ENCODE results near the gene PRR5L.

PRR5L gene

DNA sequence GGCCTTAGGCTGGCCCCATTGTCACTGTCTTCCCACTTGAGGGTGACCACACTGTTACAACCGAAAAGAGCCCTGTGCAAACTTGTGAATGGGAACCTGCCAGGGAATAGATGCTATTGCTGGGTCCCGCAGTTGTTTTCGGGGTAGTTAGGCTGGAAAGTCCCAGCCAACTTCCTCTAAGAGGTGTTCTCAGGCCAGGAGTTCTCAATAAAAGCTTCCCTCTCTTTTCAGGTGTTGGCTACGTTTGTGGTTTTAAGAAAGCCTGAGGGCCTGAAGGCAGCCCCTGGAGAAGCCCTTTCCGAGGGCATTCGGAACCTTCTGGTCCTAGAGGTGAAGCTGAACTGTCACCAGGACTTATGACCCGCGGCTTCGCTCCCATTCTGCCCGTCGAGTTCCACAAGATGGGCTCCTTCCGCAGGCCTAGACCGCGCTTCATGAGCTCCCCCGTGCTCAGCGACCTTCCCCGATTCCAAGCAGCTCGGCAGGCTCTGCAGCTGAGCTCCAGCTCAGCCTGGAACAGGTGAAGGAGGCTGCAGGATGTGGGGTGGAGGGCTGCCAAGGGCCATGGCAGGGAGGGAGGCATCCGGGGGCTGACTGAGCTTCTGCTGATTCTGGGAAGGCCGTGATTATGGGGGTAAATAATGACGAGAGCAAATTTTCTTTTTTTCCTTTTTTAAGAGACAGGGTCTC, 104.8 kb downstream of the PRR5L start:
- DNase-seq (ENCODE audit: low read depth) = no peak

- no peak for DNase-seq (ENCODE audit: low read depth)
Measured at GRCh38 chr11:36402568-36403170, 106.6 kb downstream of the PRR5L start.

DNA sequence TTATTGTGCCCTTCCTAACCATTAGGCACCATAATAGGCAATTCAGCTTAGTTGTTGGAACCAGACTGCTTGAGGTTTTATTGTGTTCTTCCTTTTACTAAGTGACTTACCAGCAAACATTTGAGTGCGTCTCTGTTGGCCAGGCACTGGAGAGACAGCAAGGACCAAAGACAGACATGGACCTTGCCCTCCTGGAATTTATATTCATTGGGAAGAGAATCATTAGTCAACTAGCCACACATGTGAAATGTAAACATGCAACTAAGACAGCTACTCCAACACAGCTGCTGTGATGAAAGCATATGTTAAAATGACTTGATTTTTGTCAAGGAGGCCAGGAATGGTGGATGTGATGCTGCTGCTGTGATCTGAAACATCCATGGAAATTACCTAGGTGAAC, 107.6 kb downstream of the PRR5L start:
- no peak for DNase-seq (ENCODE audit: low read depth)

- DNase-seq (ENCODE audit: low read depth) = no peak
Measured at GRCh38 chr11:36404831-36405230, 108.7 kb downstream of the PRR5L start.

GRCh38 chr11:36405585-36406367, 109.7 kb downstream of the PRR5L start:
- DNase-seq (ENCODE audit: low read depth) = no peak

DNA sequence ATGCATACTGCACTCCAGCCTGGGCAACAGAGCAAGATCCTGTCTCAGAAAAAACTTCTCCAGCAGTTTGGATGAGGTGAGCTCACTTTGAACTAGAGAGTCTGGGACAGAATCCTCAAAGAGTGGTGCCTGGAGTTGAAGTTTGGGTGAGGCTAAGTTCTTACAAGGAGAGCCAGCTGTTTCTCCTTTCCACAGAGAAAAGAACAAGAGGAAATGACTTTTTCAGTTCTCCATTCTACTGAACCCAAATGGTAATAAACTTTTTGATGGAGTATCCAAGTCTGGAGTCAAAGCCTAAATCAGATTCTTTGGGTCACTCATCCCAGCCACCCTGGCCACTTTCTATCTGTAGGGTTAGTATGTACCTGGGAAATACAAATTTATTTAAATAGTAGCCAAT, 111.3 kb downstream of the PRR5L start:
- DNase-seq (ENCODE audit: low read depth) = no peak

DNA sequence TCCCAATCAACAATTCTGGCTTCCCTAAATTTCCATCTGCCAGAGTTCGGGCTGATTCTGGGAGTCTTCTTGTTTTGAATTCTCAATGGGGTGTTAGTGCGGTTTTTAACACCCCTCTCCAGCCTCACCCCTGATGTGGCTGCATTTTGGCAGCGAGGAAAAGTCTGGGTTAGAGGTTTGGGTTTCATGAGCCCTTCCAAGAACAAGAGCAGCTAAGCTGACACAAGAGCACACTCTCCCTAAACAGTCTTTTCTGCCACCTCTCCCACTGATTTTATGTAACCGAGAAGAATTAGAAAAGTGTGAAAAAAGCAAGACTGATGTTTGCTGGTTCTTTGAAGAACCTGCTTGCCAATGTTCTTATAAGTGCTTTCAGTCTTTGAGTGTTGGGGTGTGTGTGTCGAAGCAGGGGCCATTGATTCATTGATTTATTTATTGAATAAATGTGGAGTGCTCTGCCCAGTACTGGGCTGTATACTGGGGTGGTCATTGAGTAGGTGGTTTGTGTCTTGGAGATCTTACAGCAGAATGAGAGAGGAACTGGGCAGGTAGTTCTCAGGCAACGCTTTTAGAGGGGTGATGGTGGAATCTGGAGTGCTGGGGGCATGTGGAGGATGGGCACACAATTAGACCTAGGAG, 112.5 kb downstream of the PRR5L start:
- DNase-seq (ENCODE audit: low read depth) = no peak

- no peak for DNase-seq (ENCODE audit: low read depth)
Measured at GRCh38 chr11:36409152-36409816, 113.2 kb downstream of the PRR5L start.

DNA sequence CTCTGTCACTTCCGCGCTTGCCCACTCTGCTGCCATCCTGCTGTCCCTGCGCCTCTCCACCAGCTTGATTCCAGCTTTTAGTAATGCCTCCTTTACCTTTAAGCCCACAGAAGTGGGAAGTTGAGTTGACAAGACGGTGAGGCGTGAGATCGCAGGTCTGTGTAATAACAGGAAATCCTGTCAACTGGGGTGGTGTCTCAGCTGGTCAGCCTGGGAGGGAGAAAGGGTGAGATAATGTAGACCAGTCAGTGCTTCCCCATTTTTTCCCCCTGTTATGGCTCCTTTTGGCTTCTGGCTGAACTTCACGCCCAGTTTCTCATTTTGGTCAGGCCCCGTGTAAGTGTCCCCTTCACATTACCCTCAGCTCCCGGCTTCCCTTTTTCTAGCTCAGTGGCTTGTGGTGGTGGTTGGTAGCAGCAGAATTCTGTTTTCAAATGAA, 115.1 kb downstream of the PRR5L start:
- no peak for DNase-seq (ENCODE audit: low read depth)

GRCh38 chr11:36412781-36413383, 116.8 kb downstream of the PRR5L start:
- DNase-seq (ENCODE audit: low read depth) = no peak

DNA sequence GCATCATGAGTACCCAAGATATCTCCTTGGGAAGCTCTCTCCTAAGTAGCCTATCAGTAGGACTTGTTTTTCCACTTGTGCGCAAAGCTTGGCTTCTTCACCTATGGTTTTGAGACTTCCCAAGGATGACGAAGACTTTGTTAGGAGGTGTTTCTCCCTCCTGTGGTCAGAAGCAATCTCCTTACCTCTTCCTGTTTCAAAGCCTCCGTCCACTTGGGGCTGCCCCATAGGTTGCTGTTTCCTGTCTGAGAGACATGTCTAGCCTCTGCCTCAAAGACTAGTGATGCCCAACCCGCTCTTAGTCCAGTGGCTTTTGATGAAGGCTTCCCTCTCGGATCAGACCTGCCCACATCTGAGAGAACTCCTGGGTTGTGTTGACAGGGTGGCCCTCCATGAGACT, 121.1 kb downstream of the PRR5L start:
- DNase-seq (ENCODE audit: low read depth) = no peak

DNA sequence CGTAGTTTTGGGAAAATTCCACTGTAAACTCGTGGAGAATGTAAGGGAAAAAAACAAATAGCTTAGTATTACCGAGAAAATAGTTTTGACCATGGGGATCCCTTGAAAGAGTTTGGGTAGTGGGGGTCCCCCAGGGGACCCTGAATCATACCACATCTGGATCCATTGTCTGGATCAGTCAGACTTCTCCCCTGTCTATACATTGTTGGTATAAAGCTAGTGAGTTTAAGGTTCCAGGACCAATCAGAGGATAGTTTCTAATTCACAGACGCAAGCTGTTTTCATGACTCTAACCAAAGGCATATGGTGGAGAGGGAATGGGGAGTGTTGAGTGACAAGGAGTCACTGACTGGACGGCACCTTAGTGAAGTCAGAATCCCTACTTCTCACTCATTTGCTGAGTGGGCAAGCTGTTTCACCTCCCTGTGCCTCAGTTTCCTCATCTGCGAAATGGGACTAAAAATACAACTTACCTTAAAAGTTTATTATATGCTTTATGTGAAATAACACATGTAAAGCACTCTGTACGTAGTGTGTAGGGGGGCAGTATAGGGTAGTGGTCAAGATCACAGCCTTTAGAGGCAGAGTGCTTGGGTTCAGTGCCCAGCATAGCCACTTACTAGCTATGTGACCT, 123.8 kb downstream of the PRR5L start:
- DNase-seq (ENCODE audit: low read depth) = no peak

- no peak for DNase-seq (ENCODE audit: low read depth)
Measured at GRCh38 chr11:36421546-36422155, 125.6 kb downstream of the PRR5L start.

DNA sequence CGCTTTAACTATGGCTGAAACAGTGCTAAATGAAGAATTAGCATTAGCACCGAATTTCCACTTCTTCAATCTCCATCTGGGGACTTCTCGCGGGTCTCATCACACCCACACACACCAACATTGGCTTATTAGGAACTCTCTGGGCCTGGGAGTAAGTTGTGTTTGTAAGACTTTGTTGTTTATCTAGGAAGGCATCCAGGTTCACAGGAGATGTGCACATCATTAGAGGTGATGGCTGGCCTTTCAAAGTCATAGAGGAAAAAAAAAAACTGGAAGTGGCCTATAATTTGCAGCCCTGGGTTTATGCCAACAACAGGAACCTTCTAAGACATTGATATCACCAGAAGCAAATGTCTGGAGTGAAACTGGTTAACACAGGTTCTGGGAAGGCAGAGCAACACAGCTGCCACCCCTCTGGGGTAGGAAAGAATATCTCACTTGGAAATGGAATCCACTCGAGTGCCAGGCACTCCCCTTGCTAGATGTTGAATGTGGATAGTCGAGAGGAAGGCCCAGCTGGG, 129.5 kb downstream of the PRR5L start:
- DNase-seq (ENCODE audit: low read depth) = no peak

- no peak for DNase-seq (ENCODE audit: low read depth)
Measured at GRCh38 chr11:36426226-36426848, 130.2 kb downstream of the PRR5L start.

DNA sequence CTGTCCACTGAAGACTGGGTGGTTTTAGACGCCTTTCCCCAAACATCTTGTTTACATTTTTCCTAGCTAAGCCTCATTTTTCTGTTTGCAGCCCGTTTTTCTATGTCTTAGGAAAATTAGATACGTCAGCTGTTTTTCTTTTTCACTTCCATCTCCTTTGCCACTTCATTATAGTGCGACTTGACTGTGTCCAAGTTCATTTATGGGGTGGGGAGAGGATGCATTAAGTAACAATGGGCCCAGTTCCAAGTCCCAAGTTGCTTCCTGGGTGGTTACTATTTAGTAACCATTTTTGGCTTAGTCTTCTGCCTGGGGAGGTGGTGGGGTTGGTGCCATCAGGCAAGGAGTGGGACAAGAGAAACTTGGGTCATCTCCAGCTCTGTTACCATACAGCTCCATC, 131.0 kb downstream of the PRR5L start:
- no peak for DNase-seq (ENCODE audit: low read depth)

- DNase-seq (ENCODE audit: low read depth) = no peak
Measured at GRCh38 chr11:36427876-36428275, 131.8 kb downstream of the PRR5L start.

DNA sequence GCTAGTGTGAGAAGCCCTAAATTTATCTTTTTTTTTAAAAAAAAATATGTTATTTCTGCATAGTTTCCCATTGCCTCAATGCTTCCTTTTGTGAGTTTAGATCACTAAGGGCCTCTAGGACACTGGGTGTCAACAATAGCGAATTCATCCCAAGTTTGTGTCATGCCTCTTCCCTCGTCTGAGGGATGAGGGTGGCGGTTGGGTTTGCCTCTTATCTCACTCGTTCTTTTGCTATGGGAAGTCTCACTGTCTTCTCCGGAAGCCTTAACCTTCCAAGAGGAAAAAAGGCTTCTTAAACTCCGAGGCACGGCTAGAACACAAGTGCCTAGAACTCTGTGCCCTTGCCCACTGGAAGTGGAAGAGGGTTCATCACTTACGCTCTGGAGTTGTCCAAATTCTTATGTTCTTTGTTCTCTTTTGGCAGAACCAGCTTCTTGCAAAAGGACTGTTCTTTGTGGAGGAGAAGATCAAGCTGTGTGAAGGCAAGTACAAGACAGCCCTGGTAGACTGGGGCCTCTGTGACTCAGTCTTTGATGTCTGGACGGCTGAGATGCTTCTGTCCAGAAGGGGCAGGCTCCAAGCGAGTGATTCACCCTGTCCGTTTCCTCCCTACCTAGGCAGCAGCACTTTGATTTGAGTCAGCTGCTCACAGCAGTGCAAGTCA, 135.5 kb downstream of the PRR5L start:
- no peak for DNase-seq (ENCODE audit: low read depth)

GRCh38 chr11:36432093-36432469, 136.0 kb downstream of the PRR5L start:
- DNase-seq (ENCODE audit: low read depth) = no peak

- no peak for DNase-seq (ENCODE audit: low read depth)
Measured at GRCh38 chr11:36432738-36433137, 136.7 kb downstream of the PRR5L start.

All from stimulated activated CD8-positive, alpha-beta memory T cell treated with anti-CD3 and anti-CD28 coated beads, Interleukin-12 subunit alpha, Interleukin-12 subunit beta, amount 100 ng/mL, for 1 hour (primary cell).